Measurements from ENCODE around the gene MEA1.

The MEA1 gene

DNA sequence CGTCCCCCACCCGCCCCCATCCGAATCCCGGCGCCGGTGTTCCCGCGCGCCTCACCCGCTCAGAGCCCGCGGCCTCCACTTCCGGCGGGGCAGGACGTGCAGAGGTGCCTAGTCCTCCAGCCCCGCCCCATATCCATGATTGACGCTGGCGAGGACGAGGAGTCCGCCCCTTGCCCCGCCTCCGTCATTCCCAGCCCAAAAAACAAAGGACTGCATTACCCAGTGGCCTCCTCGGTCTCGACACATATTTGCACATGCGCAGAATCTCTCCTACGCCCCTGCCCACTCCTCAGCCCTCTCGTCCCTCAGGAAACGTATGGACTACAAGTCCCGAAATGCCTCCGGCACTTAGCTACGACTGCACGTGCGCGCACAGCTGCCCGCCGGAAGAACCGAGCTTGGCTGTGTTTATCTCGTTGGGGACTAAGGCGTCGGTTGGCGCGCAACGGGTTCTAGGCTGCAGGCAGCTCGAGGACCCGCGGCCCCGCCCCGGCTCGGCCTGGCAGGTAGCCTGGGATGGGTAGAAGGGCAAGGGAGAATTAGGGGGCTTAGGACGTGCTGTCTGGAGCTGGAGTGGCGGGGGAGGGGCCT lies at the start of gene MEA1, which contains the start of gene KLHDC3:
Gene MEA1, minus strand, starts transcription at position 104 of the 591 bp plus-strand sequence. CDS start 133 bp downstream, outside the sequence.
Gene KLHDC3, plus strand, starts transcription at position 407 of the 591 bp plus-strand sequence. CDS start 2,944 bp downstream, outside the sequence.
- H3K4me3 ChIP-seq (replicated peaks; ENCODE audit: low read depth, low read length) = peak within 1 kb of the TSS; percentile 67
- TF ChIP-seq CTCF (IDR thresholded peaks at IDR 0.05; ENCODE audit: insufficient read depth, low read length, poor library complexity, severe bottlenecking) = no peak
- peak; percentile 98 for DNase-seq (ENCODE audit: extremely low read depth, insufficient read length)
- H3K36me3 ChIP-seq (ENCODE audit: control insufficient read depth, insufficient read depth, low read length) = peaks cover 26% of the 10 kb centered on the region
- H3K27me3 ChIP-seq (replicated peaks; ENCODE audit: control insufficient read depth, insufficient read depth, low read length) = no peaks in the 10 kb centered on the region

GRCh38 chr6:43062818-43063217 lies 49.1 kb upstream of the MEA1 start:
- DNase-seq (ENCODE audit: extremely low read depth, insufficient read length) = no peak
- no peak for TF ChIP-seq CTCF (IDR thresholded peaks at IDR 0.05; ENCODE audit: insufficient read depth, low read length, poor library complexity, severe bottlenecking)
- no peak overlapping the region for H3K4me3 ChIP-seq (replicated peaks; ENCODE audit: low read depth, low read length)
- H3K36me3 ChIP-seq (ENCODE audit: control insufficient read depth, insufficient read depth, low read length) = peaks cover 4% of the 10 kb centered on the region
- no peaks in the 10 kb centered on the region for H3K27me3 ChIP-seq (replicated peaks; ENCODE audit: control insufficient read depth, insufficient read depth, low read length)

DNA sequence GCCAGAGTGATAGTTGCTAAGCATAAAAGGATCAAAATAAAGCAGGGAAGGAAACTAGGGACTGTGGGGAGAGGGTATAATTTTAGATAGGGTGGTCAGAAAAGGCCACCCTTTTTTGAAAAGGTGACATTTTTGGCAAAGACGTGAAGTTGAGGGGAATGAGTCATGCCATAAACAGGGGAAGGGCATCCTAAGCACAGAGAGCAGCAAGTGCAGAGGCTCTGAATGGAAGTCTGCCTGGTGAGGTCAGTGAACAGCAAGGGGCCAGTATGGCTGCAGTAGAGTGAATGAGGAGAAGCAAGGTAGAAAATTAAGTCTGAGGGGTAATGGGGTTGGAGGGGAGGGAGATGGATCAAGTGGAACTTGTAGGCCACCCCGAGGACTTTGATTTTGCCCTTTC lies 48.1 kb upstream of the MEA1 start:
- Histone ChIP-seq H3K36me3 (ENCODE audit: control insufficient read depth, insufficient read depth, low read length) (peaks cover 4% of the 10 kb centered on the region), H3K27me3 (replicated peaks; ENCODE audit: control insufficient read depth, insufficient read depth, low read length) (no peaks in the 10 kb centered on the region), H3K4me3 (replicated peaks; ENCODE audit: low read depth, low read length) (no peak overlapping the region)
- DNase-seq (ENCODE audit: extremely low read depth, insufficient read length) = no peak
- TF ChIP-seq CTCF (IDR thresholded peaks at IDR 0.05; ENCODE audit: insufficient read depth, low read length, poor library complexity, severe bottlenecking) = no peak

- peaks cover 5% of the 10 kb centered on the region for H3K36me3 ChIP-seq (ENCODE audit: control insufficient read depth, insufficient read depth, low read length)
- no peaks in the 10 kb centered on the region for H3K27me3 ChIP-seq (replicated peaks; ENCODE audit: control insufficient read depth, insufficient read depth, low read length)
- no peak for DNase-seq (ENCODE audit: extremely low read depth, insufficient read length)
- no peak overlapping the region for H3K4me3 ChIP-seq (replicated peaks; ENCODE audit: low read depth, low read length)
- TF ChIP-seq CTCF (IDR thresholded peaks at IDR 0.05; ENCODE audit: insufficient read depth, low read length, poor library complexity, severe bottlenecking) = no peak
Observed at GRCh38 chr6:43060755-43061633, 47.2 kb upstream of the MEA1 start.

- H3K27me3 ChIP-seq (replicated peaks; ENCODE audit: control insufficient read depth, insufficient read depth, low read length) = no peaks in the 10 kb centered on the region
- TF ChIP-seq CTCF (IDR thresholded peaks at IDR 0.05; ENCODE audit: insufficient read depth, low read length, poor library complexity, severe bottlenecking) = no peak
- DNase-seq (ENCODE audit: extremely low read depth, insufficient read length) = no peak
- peak overlapping the region; percentile 75 for H3K4me3 ChIP-seq (replicated peaks; ENCODE audit: low read depth, low read length)
- H3K36me3 ChIP-seq (ENCODE audit: control insufficient read depth, insufficient read depth, low read length) = peaks cover 10% of the 10 kb centered on the region
Observed at GRCh38 chr6:43060034-43060754, 46.4 kb upstream of the MEA1 start.

All from GM06990 (cell line).